IMR-90 (cell line): Measurements from ENCODE around the gene ACTMAP. TPM values are rescaled to one million over a fixed set of nuclear protein-coding genes. Genes with fewer than 3 reads are reported as not detected.

Source experiments
- ATAC-seq: fragments of 200-7000 bp; cut with Tn5 transposase; 2 replicates; pipeline ENCODE4 v1.9.1; 2020; ENCODE audit warnings: low read depth, mild to moderate bottlenecking, moderate library complexity
- BruUV-seq: library from RNA; stranded (reverse); fragments of 400-500 nt; replicated peaks from 2 replicates; lab custom pipeline; 2021; lab: Mats Ljungman, UMichigan
- CTCF ChIA-PET: fragments of 300-600 bp; formaldehyde crosslinking; extraction: SDS; loops from one replicate; lab custom pipeline; 2021; ENCODE audit warnings: antibody characterized with exemption; lab: Yijun Ruan, JAX
- POLR2A ChIA-PET: fragments of 300-600 bp; sonication (Branson Sonifier 250); formaldehyde crosslinking; loops from one replicate; lab custom pipeline; 2022; ENCODE audit warnings: antibody characterized with exemption; ENCODE audit not compliant: unreplicated experiment; lab: Charles Lee
- DNase-seq: peaks from one replicate; pipeline ENCODE4 v3.0.0; 2013
- H2AFZ ChIP-seq: replicated peaks from 2 replicates; pipeline ENCODE3; 2013; ENCODE audit warnings: low read length, mild to moderate bottlenecking; ENCODE audit not compliant: poor library complexity
- H2AK5ac ChIP-seq: 2 replicates; pipeline ENCODE4 v1.6.1; 2013; ENCODE audit warnings: low read depth, low read length, inconsistent platforms
- H2AK9ac ChIP-seq: replicated peaks from 2 replicates; pipeline ENCODE3; 2013; ENCODE audit warnings: mild to moderate bottlenecking, low read depth, low read length, moderate library complexity; ENCODE audit not compliant: poor library complexity
- H2BK120ac ChIP-seq: 2 replicates; pipeline ENCODE4 v1.6.1; 2013; ENCODE audit warnings: low read depth, low read length, inconsistent platforms
- H2BK15ac ChIP-seq: 3 replicates; pipeline ENCODE4 v1.6.1; 2013; ENCODE audit warnings: low read depth, low read length, inconsistent platforms
- H2BK20ac ChIP-seq: 2 replicates; pipeline ENCODE4 v1.6.1; 2013; ENCODE audit warnings: low read depth, mild to moderate bottlenecking, inconsistent platforms, low read length, moderate library complexity
- H2BK5ac ChIP-seq: 2 replicates; pipeline ENCODE4 v1.6.1; 2013; ENCODE audit warnings: mild to moderate bottlenecking, low read depth, low read length, inconsistent platforms; ENCODE audit not compliant: poor library complexity, severe bottlenecking
- H3K14ac ChIP-seq: replicated peaks from 2 replicates; pipeline ENCODE4 v1.6.1; 2013; ENCODE audit warnings: low read depth, low read length, inconsistent platforms
- H3K18ac ChIP-seq: 2 replicates; pipeline ENCODE4 v1.6.1; 2013; ENCODE audit warnings: low read depth, low read length, control low read depth
- H3K23ac ChIP-seq: 2 replicates; pipeline ENCODE4 v1.6.1; 2013; ENCODE audit warnings: low read depth, low read length, inconsistent platforms
- H3K27ac ChIP-seq: 2 replicates; pipeline ENCODE4 v1.5.1; 2013; ENCODE audit warnings: mild to moderate bottlenecking, control low read depth, low read length; ENCODE audit not compliant: insufficient read depth
- H3K27me3 ChIP-seq: 2 replicates; pipeline ENCODE4 v1.6.1; 2013; ENCODE audit warnings: low read length; ENCODE audit not compliant: control insufficient read depth, insufficient read depth
- H3K36me3 ChIP-seq: 2 replicates; pipeline ENCODE4 v1.6.1; 2013; ENCODE audit warnings: low read length, mixed read lengths; ENCODE audit not compliant: control insufficient read depth, insufficient read depth
- H3K4ac ChIP-seq: 2 replicates; pipeline ENCODE4 v1.6.1; 2013; ENCODE audit warnings: low read depth, low read length, inconsistent platforms
- H3K4me1 ChIP-seq: 2 replicates; pipeline ENCODE4 v1.6.1; 2013; ENCODE audit warnings: low read length, mixed read lengths; ENCODE audit not compliant: control insufficient read depth, insufficient read depth
- H3K4me2 ChIP-seq: 2 replicates; pipeline ENCODE4 v1.6.1; 2013; ENCODE audit warnings: low read depth, mild to moderate bottlenecking, control low read depth, low read length, moderate library complexity
- H3K4me3 ChIP-seq: 2 replicates; pipeline ENCODE4 v1.5.1; 2013; ENCODE audit warnings: low read depth, mild to moderate bottlenecking, control low read depth, low read length, moderate library complexity; ENCODE audit not compliant: insufficient read depth
- H3K56ac ChIP-seq: 2 replicates; pipeline ENCODE4 v1.6.1; 2013; ENCODE audit warnings: low read length, inconsistent platforms; ENCODE audit not compliant: insufficient read depth; ENCODE audit errors: extremely low read depth
- H3K79me1 ChIP-seq, 2 experiments: 2 replicates each; pipeline ENCODE4 v1.6.1; 2013; ENCODE audit warnings: low read length in 2 of 2, inconsistent platforms in 1 of 2, low read depth in 1 of 2
- H3K9ac ChIP-seq: 2 replicates; pipeline ENCODE4 v1.6.1; 2013; ENCODE audit warnings: low read depth, low read length, control low read depth
- H3K9me1 ChIP-seq: 2 replicates; pipeline ENCODE4 v1.6.1; 2013; ENCODE audit warnings: low read length, inconsistent platforms; ENCODE audit not compliant: insufficient read depth
- H3K9me3 ChIP-seq: 2 replicates; pipeline ENCODE4 v1.6.1; 2013; ENCODE audit warnings: low read length; ENCODE audit not compliant: control insufficient read depth, insufficient read depth
- H4K20me1 ChIP-seq: 2 replicates; pipeline ENCODE4 v1.6.1; 2013; ENCODE audit warnings: low read length, inconsistent platforms; ENCODE audit not compliant: insufficient read depth
- H4K5ac ChIP-seq: 2 replicates; pipeline ENCODE4 v1.6.1; 2013; ENCODE audit warnings: mild to moderate bottlenecking, low read depth, low read length, control low read depth
- H4K8ac ChIP-seq, 2 experiments: 2 replicates each; pipeline ENCODE4 v1.6.1; 2013; ENCODE audit warnings: low read depth in 2 of 2, low read length in 2 of 2, control low read depth in 1 of 2, inconsistent platforms in 1 of 2
- H4K91ac ChIP-seq: 2 replicates; pipeline ENCODE4 v1.6.1; 2013; ENCODE audit warnings: low read depth, low read length, inconsistent platforms; ENCODE audit not compliant: insufficient read depth
- BHLHE40 ChIP-seq: fragments of 150-350 bp; IDR thresholded peaks from 2 replicates; pipeline ENCODE4 v1.6.1; 2016; ENCODE audit warnings: mild to moderate bottlenecking, low read depth, low read length
- CEBPB ChIP-seq: IDR thresholded peaks from 2 replicates; pipeline ENCODE4 v1.6.1; 2012; ENCODE audit warnings: low read depth, low read length, improper control_type of control experiment
- CHD1 ChIP-seq: IDR thresholded peaks from 2 replicates; pipeline ENCODE4 v1.6.1; 2012; ENCODE audit warnings: low read depth, low read length, improper control_type of control experiment
- FOS ChIP-seq: fragments of 150-350 bp; IDR thresholded peaks from 2 replicates; pipeline ENCODE4 v1.6.1; 2016; ENCODE audit warnings: low read depth, low read length
- MAFK ChIP-seq: IDR thresholded peaks from 2 replicates; pipeline ENCODE4 v1.6.1; 2012; ENCODE audit warnings: low read depth, low read length, improper control_type of control experiment
- MAZ ChIP-seq: IDR thresholded peaks from 2 replicates; pipeline ENCODE4 v1.6.1; 2012; ENCODE audit warnings: low read depth, mild to moderate bottlenecking, low read length, improper control_type of control experiment, moderate library complexity, borderline replicate concordance
- MXI1 ChIP-seq: IDR thresholded peaks from 2 replicates; pipeline ENCODE4 v1.6.1; 2012; ENCODE audit warnings: low read depth, mild to moderate bottlenecking, low read length, moderate library complexity, borderline replicate concordance
- NFE2L2 ChIP-seq: fragments of 150-350 bp; IDR thresholded peaks from 2 replicates; pipeline ENCODE4 v1.6.1; 2016; ENCODE audit warnings: low read depth, mild to moderate bottlenecking, low read length
- POLR2A ChIP-seq: IDR thresholded peaks from 2 replicates; pipeline ENCODE4 v1.6.1; 2012; ENCODE audit warnings: mild to moderate bottlenecking, low read depth, low read length
- RAD21 ChIP-seq: IDR thresholded peaks from 2 replicates; pipeline ENCODE4 v1.6.1; 2012; ENCODE audit warnings: low read length, improper control_type of control experiment
- RCOR1 ChIP-seq: IDR thresholded peaks from 2 replicates; pipeline ENCODE4 v1.6.1; 2012; ENCODE audit warnings: mild to moderate bottlenecking, low read length, improper control_type of control experiment; ENCODE audit not compliant: insufficient replicate concordance
- WGBS, 2 experiments: methylation state at CpG; one replicate each; pipeline versions ENCODE4 v1.1.5 to v1.1.7; 2013; ENCODE audit warnings: missing lambda C conversion rate in 2 of 2; ENCODE audit not compliant: insufficient read length in 1 of 2; ENCODE audit errors: extremely low coverage in 2 of 2; 5-methylcytosine and 5-hydroxymethylcytosine counted together
- dilution Hi-C: fragments of 300-500 bp; cut with HindIII; formaldehyde crosslinking; loops from one replicate; pipeline ENCODE4 v1.14.3; 2018; ENCODE audit warnings: low sequenced_read_pairs; ENCODE audit not compliant: unreplicated experiment
- in situ Hi-C: fragments of 300-500 bp; cut with MboI; formaldehyde crosslinking; loops from 3 replicates; pipeline ENCODE4 v1.14.3; 2019; ENCODE audit warnings: low sequenced_read_pairs, inconsistent platforms, mixed read lengths
- intact Hi-C: fragments of 100-400 bp; cut with micrococcal nuclease; formaldehyde crosslinking; loops from 2 replicates; pipeline ENCODE4 v1.10.0; 2022
- polyA plus RNA-seq, 3 experiments: library from polyadenylated mRNA; depleted of rRNA; stranded (reverse); fragments of >200 nt; gene quantifications; 2 replicates each; pipeline ENCODE4 v1.2.3, GENCODE V29; 2012; ENCODE audit warnings: low replicate concordance in 1 of 3
- total RNA-seq: library from RNA; depleted of rRNA; stranded (reverse); fragments of >200 nt; gene quantifications from 2 replicates; pipeline ENCODE4 v1.2.3, GENCODE V29; 2012
- TF ChIP-seq, protein P1 (sequence below): conservative IDR thresholded peaks from 2 replicates; pipeline ENCODE4 v1.5.1; 2012; ENCODE audit warnings: mild to moderate bottlenecking, low read depth, low read length, improper control_type of control experiment
- TF ChIP-seq, protein P2 (sequence below): fragments of 150-350 bp; IDR thresholded peaks from 2 replicates; pipeline ENCODE4 v1.6.1; 2017; ENCODE audit warnings: mild to moderate bottlenecking, antibody characterized with exemption, low read length, low read depth

The ACTMAP gene
- total and polyA plus RNA-seq, 2 of the 4 experiments (the other 2 are of a cell fraction) = 0.54 to 5.4 TPM

DNA sequence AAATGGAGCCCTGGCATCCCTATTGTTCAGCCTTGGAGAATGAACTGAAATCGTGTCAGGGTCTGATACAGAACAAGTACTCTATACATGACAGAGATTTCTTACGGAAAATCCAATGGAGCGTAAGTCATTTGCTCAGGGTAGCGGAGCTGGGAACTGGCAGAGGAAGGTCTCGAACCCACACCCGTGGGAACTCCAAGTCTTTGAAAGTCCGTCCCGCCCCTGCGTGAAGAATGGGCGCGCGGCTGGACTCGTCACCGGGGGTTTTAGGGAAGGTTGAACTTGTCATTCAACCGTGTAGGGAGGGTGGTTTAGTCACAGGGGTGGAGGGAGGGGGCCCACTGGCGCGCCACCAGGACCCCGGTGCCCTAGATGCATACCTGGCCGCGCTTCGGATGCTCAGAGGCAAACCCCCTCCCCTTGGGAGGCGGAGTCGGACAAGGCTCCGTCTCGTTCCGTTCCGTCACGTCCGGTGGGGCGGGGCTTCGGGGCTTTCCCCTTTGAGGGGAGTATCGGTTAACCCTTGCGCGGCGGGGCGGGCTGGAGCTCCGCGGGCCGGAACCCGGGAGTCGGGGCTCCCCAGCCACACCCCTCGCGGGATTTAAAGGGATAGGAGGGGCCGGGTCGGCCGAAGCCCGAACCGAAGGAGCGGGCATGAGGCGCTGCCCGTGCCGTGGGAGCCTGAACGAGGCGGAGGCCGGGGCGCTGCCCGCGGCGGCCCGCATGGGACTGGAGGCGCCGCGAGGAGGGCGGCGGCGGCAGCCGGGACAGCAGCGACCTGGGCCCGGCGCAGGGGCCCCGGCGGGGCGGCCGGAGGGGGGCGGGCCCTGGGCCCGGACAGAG is 33.6 kb downstream of the ACTMAP start, which contains the start of the genes COQ8B and ITPKC:
COQ8B (minus strand) TSS at position 405 of the 843 bp plus-strand sequence. CDS start 2,254 bp downstream, outside the sequence.
ITPKC (plus strand) TSS at position 631 of the 843 bp plus-strand sequence; CDS start at position 655, 24 bp downstream.
- peak within 1 kb of the TSS; percentile 84 for H4K5ac ChIP-seq
- peak within 1 kb of the TSS; percentile 86 for H3K4me3 ChIP-seq
- peak within 1 kb of the TSS; percentile 70 to 77 for H4K8ac ChIP-seq
- no peaks in the 10 kb centered on the region for H3K9me3 ChIP-seq
- peaks cover 5% of the 10 kb centered on the region; the same call in 1 of the 2 replicates for H3K36me3 ChIP-seq
- peak; percentile 96 for DNase-seq
- H3K4me1 ChIP-seq = peaks cover 9% of the 10 kb centered on the region
- peak within 1 kb of the TSS; percentile 86 for H3K56ac ChIP-seq
- H2BK5ac ChIP-seq = peak within 1 kb of the TSS; percentile 83
- H2AK5ac ChIP-seq = peak within 1 kb of the TSS; percentile 86
- H3K4ac ChIP-seq = peak within 1 kb of the TSS; percentile 94
- H3K27me3 ChIP-seq = no peaks in the 10 kb centered on the region
- peaks cover 10% of the 10 kb centered on the region; the same call in 1 of the 2 replicates for H3K9me1 ChIP-seq
- peak within 1 kb of the TSS; percentile 95 for H2BK120ac ChIP-seq
- H3K14ac ChIP-seq = peak within 1 kb of the TSS; percentile 82
- peak within 1 kb of the TSS; percentile 70 for H3K18ac ChIP-seq
- dilution Hi-C loops (no loop called here), in situ Hi-C loops (no loop called here), intact Hi-C loops (loop anchor here (2.0 to 5.0 kb wide), 2 partner anchors 34 to 81 kb away; partner anchors contain the start of genes ACTMAP, EGLN2 and SNRPA)
- BruUV-seq = no TSS peak
- peak within 1 kb of the TSS; percentile 97 for H3K23ac ChIP-seq
- peak within 1 kb of the TSS; percentile 86 for H2BK20ac ChIP-seq
- CTCF ChIA-PET = interaction anchor here (0.9 kb wide), 1 partner anchor 29 kb away, joined by 4 read pairs; no protein-coding TSS in a partner anchor
- peak within 1 kb of the TSS; percentile 77 for H4K91ac ChIP-seq
- H3K4me2 ChIP-seq = peak within 1 kb of the TSS; percentile 91
- peak within 1 kb of the TSS; percentile 52 for H2BK15ac ChIP-seq
- POLR2A ChIA-PET = no interaction called here
- H2AK9ac ChIP-seq = peak within 1 kb of the TSS; percentile 90
- peaks cover 14 to 61% of the 10 kb centered on the region in 2 experiments; a peak in 3 of 4 replicates for H3K79me1 ChIP-seq
- H3K9ac ChIP-seq = peak within 1 kb of the TSS; percentile 97
- peak within 1 kb of the TSS; percentile 96 for H3K27ac ChIP-seq
- H4K20me1 ChIP-seq = peaks cover 16% of the 10 kb centered on the region; the same call in 1 of the 2 replicates
- peak within 1 kb of the TSS; percentile 90 for H2AFZ ChIP-seq
- ATAC-seq = peak; percentile 75
- 1% methylated on average over 22 of the region's 76 CpGs; no CpG with 5 or more reads in 1 of the 2 experiments for WGBS, 2 experiments
- TF ChIP-seq CEBPB (no peak), RCOR1 (no peak), RAD21 (no peak), CHD1 (no peak; the same call in 1 of the 2 replicates), BHLHE40 (0 out of 2 replicates have a peak, but pooled peaks have one; percentile 4), MXI1 (peak; percentile 66; the same call in 1 of the 2 replicates), POLR2A (peak; percentile 83), MAZ (peak; percentile 99), NFE2L2 (peak; percentile 1; the same call in 1 of the 2 replicates), MAFK (no peak), FOS (no peak)
- TF ChIP-seq, protein P1, sequence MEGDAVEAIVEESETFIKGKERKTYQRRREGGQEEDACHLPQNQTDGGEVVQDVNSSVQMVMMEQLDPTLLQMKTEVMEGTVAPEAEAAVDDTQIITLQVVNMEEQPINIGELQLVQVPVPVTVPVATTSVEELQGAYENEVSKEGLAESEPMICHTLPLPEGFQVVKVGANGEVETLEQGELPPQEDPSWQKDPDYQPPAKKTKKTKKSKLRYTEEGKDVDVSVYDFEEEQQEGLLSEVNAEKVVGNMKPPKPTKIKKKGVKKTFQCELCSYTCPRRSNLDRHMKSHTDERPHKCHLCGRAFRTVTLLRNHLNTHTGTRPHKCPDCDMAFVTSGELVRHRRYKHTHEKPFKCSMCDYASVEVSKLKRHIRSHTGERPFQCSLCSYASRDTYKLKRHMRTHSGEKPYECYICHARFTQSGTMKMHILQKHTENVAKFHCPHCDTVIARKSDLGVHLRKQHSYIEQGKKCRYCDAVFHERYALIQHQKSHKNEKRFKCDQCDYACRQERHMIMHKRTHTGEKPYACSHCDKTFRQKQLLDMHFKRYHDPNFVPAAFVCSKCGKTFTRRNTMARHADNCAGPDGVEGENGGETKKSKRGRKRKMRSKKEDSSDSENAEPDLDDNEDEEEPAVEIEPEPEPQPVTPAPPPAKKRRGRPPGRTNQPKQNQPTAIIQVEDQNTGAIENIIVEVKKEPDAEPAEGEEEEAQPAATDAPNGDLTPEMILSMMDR = 0 out of 2 replicates have a peak, but pooled peaks have one; percentile 8
- TF ChIP-seq, protein P2, sequence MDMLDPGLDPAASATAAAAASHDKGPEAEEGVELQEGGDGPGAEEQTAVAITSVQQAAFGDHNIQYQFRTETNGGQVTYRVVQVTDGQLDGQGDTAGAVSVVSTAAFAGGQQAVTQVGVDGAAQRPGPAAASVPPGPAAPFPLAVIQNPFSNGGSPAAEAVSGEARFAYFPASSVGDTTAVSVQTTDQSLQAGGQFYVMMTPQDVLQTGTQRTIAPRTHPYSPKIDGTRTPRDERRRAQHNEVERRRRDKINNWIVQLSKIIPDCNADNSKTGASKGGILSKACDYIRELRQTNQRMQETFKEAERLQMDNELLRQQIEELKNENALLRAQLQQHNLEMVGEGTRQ = no peak
